Endothelial cell of umbilical vein (primary cell): ENCODE data around the gene TGDS. TPM values are rescaled to one million over a fixed set of nuclear protein-coding genes. Genes with fewer than 3 reads are reported as not detected.

ENCODE experiments used
- BruUV-seq: library from RNA; stranded (reverse); fragments of 400-500 nt; replicated peaks from 2 replicates; lab custom pipeline; 2021; lab: Mats Ljungman, UMichigan
- CTCF ChIA-PET: fragments of 300-600, 350-600 bp; sonication (Branson Sonifier 250); formaldehyde crosslinking; loops from one replicate; lab custom pipeline; 2021; ENCODE audit warnings: antibody characterized with exemption, inconsistent platforms; lab: Charles Lee
- POLR2A ChIA-PET: fragments of 300-600, 350-600 bp; sonication (Branson Sonifier 250); formaldehyde crosslinking; loops from one replicate; lab custom pipeline; 2021; ENCODE audit warnings: antibody characterized with exemption, inconsistent platforms; lab: Charles Lee
- DNase-seq: peaks from one replicate; pipeline ENCODE4 v3.0.0-alpha.2; 2011; ENCODE audit warnings: low read depth, low spot score
- FAIRE-seq: peaks from 2 replicates; lab custom pipeline; 2011; peaks lifted over from hg19 to GRCh38; lab: Jason Lieb, UNC
- H2AFZ ChIP-seq: 2 replicates; pipeline ENCODE4 v1.6.0; 2012; ENCODE audit warnings: low read depth, low read length, control low read depth, inconsistent platforms
- H3K27ac ChIP-seq: 2 replicates; pipeline ENCODE4 v1.5.1; 2011; ENCODE audit warnings: low read depth, mild to moderate bottlenecking, control low read depth, low read length, moderate library complexity; ENCODE audit not compliant: insufficient read depth
- H3K27me3 ChIP-seq, 2 experiments: 2 replicates each; pipeline versions ENCODE4 v1.6.0 to v1.6.1; 2011; ENCODE audit warnings: low read length in 2 of 2, mixed read lengths in 1 of 2; ENCODE audit not compliant: control insufficient read depth in 2 of 2, insufficient read depth in 2 of 2
- H3K36me3 ChIP-seq, 2 experiments: 2 replicates in 1 of 2; 3 replicates in 1 of 2; pipeline ENCODE4 v1.5.1; 2011; ENCODE audit warnings: low read length in 2 of 2, mild to moderate bottlenecking in 1 of 2, moderate library complexity in 1 of 2; ENCODE audit not compliant: control insufficient read depth in 2 of 2, insufficient read depth in 2 of 2; ENCODE audit errors: extremely low read depth in 1 of 2
- H3K4me1 ChIP-seq: 3 replicates; pipeline ENCODE4 v1.5.1; 2011; ENCODE audit warnings: mild to moderate bottlenecking, low read length; ENCODE audit not compliant: control insufficient read depth, insufficient read depth; ENCODE audit errors: extremely low read depth
- H3K4me2 ChIP-seq: 2 replicates; pipeline ENCODE4 v1.6.1; 2011; ENCODE audit warnings: low read length, control low read depth, mixed read lengths; ENCODE audit not compliant: insufficient read depth
- H3K4me3 ChIP-seq, 3 experiments: fragments of 200-600 bp in 1 of 3; sonication (generic), shearing (Covaris generic) in 1 of 3; replicated peaks in 1 of 3; 2 replicates each; pipeline ENCODE4 v1.5.1; 2011 to 2016; ENCODE audit warnings: control low read depth in 3 of 3, low read length in 3 of 3, mild to moderate bottlenecking in 2 of 3, inconsistent platforms in 1 of 3, low read depth in 1 of 3, moderate library complexity in 1 of 3; ENCODE audit not compliant: insufficient read depth in 1 of 3
- H3K79me2 ChIP-seq: 2 replicates; pipeline ENCODE4 v1.6.0; 2012; ENCODE audit warnings: low read length, inconsistent platforms; ENCODE audit not compliant: control insufficient read depth, insufficient read depth
- H3K9ac ChIP-seq: replicated peaks from 2 replicates; pipeline ENCODE3; 2011; ENCODE audit warnings: low read length, control low read depth; ENCODE audit not compliant: insufficient read depth; ENCODE audit errors: extremely low read depth
- H3K9me1 ChIP-seq: replicated peaks from 3 replicates; pipeline ENCODE4 v1.6.0; 2011; ENCODE audit warnings: mild to moderate bottlenecking, low read length; ENCODE audit not compliant: control insufficient read depth, insufficient read depth; ENCODE audit errors: extremely low read depth
- H3K9me3 ChIP-seq: replicated peaks from 2 replicates; pipeline ENCODE4 v1.5.1; 2012; ENCODE audit warnings: low read length, inconsistent platforms; ENCODE audit not compliant: control insufficient read depth, insufficient read depth
- H4K20me1 ChIP-seq: replicated peaks from 2 replicates; pipeline ENCODE3; 2011; ENCODE audit warnings: mild to moderate bottlenecking, low read length; ENCODE audit not compliant: control insufficient read depth, insufficient read depth; ENCODE audit errors: extremely low read depth
- EZH2 ChIP-seq: IDR thresholded peaks from 2 replicates; pipeline ENCODE4 v1.6.1; 2012; ENCODE audit warnings: borderline replicate concordance, low read depth, mild to moderate bottlenecking, moderate library complexity, low read length, inconsistent platforms; ENCODE audit not compliant: severe bottlenecking
- FOS ChIP-seq: IDR thresholded peaks from 2 replicates; pipeline ENCODE4 v1.6.1; 2011; ENCODE audit warnings: mild to moderate bottlenecking, low read length, moderate library complexity, borderline replicate concordance; ENCODE audit not compliant: insufficient read depth
- GATA2 ChIP-seq: IDR thresholded peaks from 2 replicates; pipeline ENCODE4 v1.7.0; 2011; ENCODE audit warnings: low read depth, mild to moderate bottlenecking, moderate library complexity, mixed read lengths, low read length; ENCODE audit not compliant: insufficient read length, insufficient read depth
- JUN ChIP-seq: IDR thresholded peaks from 2 replicates; pipeline ENCODE4 v1.6.1; 2011; ENCODE audit warnings: borderline replicate concordance, low read depth; ENCODE audit not compliant: insufficient read length, insufficient read depth
- MYC ChIP-seq: IDR thresholded peaks from one replicate; pipeline ENCODE4 v1.6.1; 2011; ENCODE audit warnings: mild to moderate bottlenecking, low read depth, low read length
- POLR2A ChIP-seq: IDR thresholded peaks from 2 replicates; pipeline ENCODE4 v1.6.1; 2012; ENCODE audit warnings: low read depth, mild to moderate bottlenecking, control low read depth, low read length
- POLR2AphosphoS5 ChIP-seq: IDR thresholded peaks from 2 replicates; pipeline ENCODE4 v1.6.1; 2012; ENCODE audit warnings: low read depth, mild to moderate bottlenecking, control low read depth, low read length, moderate library complexity; ENCODE audit not compliant: insufficient read depth
- dilution Hi-C: fragments of 300-500 bp; cut with MboI; formaldehyde crosslinking; loops from one replicate; pipeline ENCODE4 v1.15.0; 2019; ENCODE audit warnings: low sequenced_read_pairs; ENCODE audit not compliant: extremely low pct_ligation_motif_present
- intact Hi-C: fragments of 100-400 bp; cut with micrococcal nuclease; formaldehyde crosslinking; loops from one replicate; pipeline ENCODE4 v1.10.0; 2022
- polyA plus RNA-seq, 4 experiments: library from polyadenylated mRNA; depleted of rRNA in 3 of 4; stranded (reverse) in 3 of 4; unstranded in 1 of 4; fragments of >200 nt; gene quantifications; 2 replicates each; pipeline versions ENCODE4 v1.2.1 to v1.2.3, GENCODE V29; 2011 to 2012; ENCODE audit warnings: missing spikeins in 1 of 4
- total RNA-seq: library from RNA; stranded (reverse); gene quantifications from 2 replicates; pipeline ENCODE4 v1.2.3, GENCODE V29; 2021
- TF ChIP-seq, protein P1 (sequence below): IDR thresholded peaks from 2 replicates; pipeline ENCODE4 v1.6.1; 2011; ENCODE audit not compliant: insufficient read depth, insufficient read length
- TF ChIP-seq, protein P2 (sequence below), 2 donors: IDR thresholded peaks; 1 replicate in 1 of 2; 2 replicates in 1 of 2; pipeline ENCODE4 v1.5.1; 2011; ENCODE audit warnings: low read length in 2 of 2, mild to moderate bottlenecking in 2 of 2, moderate library complexity in 2 of 2, control low read depth in 1 of 2, inconsistent platforms in 1 of 2, low read depth in 1 of 2; ENCODE audit not compliant: insufficient read depth in 1 of 2; ENCODE audit errors: extremely low read depth in 1 of 2

The TGDS gene
- total and polyA plus RNA-seq, 2 donors (not counting 3 experiments of a cell fraction or from before 2014, with no cell fraction given): 7.3 to 9.3 TPM

DNA sequence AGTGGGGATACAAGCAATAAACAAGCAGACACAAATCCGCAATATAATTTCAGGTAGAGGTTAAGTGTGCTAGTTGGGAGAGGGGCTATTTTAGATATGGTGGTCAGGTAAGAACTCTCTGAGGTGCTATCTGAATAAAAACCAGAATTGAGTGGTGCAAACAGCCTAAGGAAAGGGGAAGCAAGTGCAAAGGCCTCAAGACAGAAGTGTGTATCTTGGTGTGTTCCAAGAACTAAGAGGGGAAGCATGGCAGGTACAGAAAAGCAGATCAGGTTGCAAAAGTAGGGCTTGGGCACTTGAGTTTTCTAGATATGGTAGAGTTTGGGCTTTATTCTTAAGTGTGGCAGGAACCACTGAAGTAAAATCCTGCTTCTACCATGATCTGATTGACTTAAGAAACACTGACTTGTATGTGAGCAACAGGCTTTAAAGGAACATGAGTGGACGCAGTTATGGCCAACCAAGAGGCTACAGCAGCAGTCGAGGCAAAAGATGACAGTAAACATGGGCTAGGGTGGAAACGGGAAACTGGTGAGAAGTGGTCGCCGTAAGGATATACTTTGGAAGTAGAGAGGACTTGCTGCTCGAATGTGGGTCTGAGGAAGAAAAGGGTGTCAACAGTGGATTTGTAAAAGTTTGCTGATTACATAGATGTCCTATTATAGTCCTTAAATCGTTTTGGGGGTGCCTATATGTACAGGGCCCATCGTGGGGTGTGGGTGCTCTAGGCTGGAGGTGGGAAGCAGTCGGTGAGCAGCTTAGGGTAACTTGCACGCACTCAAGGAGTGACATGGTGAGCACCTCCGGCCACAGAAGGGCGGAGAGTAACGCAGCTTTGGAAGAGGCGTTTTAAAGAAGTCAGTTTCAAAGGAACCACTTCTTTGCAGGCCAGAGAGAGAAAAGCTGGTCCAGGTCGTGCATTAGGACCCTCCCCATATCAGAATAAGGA is 677 bp downstream of the TGDS start:
- TSS peak; percentile 54 for BruUV-seq
- peak overlapping the region; percentile 60 to 86 (median 73) for H3K4me3 ChIP-seq
- H3K9me1 ChIP-seq: no peaks in the 10 kb centered on the region
- H3K27me3 ChIP-seq: no peaks in the 10 kb centered on the region
- DNase-seq (peak; percentile 49), FAIRE-seq (peak; percentile 24)
- ChIA-PET CTCF (interaction anchor here (0.6 to 2.6 kb wide), 10 partner anchors 9 to 1239 kb away, joined by 3 to 10 read pairs (median 4); no protein-coding TSS in a partner anchor), POLR2A (interaction anchor here (1.1 to 1.5 kb wide), 2 partner anchors 9 to 46 kb away, joined by 4 to 7 read pairs; no protein-coding TSS in a partner anchor)
- peak overlapping the region; percentile 76 for H2AFZ ChIP-seq
- peaks cover 16% of the 10 kb centered on the region for H3K4me1 ChIP-seq
- peak overlapping the region; percentile 79 for H3K9ac ChIP-seq
- dilution Hi-C loops (no loop called here), intact Hi-C loops (no loop called here)
- H3K27ac ChIP-seq: peak overlapping the region; percentile 37
- H3K36me3 ChIP-seq: peaks cover 0 to 2% of the 10 kb centered on the region in 2 experiments
- TF ChIP-seq FOS (no peak), EZH2 (no peak), MYC (no peak), POLR2AphosphoS5 (no peak), POLR2A (no peak), JUN (no peak), GATA2 (no peak)
- TF ChIP-seq, protein P1, sequence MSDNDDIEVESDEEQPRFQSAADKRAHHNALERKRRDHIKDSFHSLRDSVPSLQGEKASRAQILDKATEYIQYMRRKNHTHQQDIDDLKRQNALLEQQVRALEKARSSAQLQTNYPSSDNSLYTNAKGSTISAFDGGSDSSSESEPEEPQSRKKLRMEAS: no peak
- TF ChIP-seq, protein P2, sequence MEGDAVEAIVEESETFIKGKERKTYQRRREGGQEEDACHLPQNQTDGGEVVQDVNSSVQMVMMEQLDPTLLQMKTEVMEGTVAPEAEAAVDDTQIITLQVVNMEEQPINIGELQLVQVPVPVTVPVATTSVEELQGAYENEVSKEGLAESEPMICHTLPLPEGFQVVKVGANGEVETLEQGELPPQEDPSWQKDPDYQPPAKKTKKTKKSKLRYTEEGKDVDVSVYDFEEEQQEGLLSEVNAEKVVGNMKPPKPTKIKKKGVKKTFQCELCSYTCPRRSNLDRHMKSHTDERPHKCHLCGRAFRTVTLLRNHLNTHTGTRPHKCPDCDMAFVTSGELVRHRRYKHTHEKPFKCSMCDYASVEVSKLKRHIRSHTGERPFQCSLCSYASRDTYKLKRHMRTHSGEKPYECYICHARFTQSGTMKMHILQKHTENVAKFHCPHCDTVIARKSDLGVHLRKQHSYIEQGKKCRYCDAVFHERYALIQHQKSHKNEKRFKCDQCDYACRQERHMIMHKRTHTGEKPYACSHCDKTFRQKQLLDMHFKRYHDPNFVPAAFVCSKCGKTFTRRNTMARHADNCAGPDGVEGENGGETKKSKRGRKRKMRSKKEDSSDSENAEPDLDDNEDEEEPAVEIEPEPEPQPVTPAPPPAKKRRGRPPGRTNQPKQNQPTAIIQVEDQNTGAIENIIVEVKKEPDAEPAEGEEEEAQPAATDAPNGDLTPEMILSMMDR (IDR thresholded peaks at IDR 0.05; ENCODE audit: extremely low read depth in 1 of 2, insufficient read depth in 1 of 2, low read depth in 1 of 2, low read length in 2 of 2): no peak
- no peaks in the 10 kb centered on the region for H4K20me1 ChIP-seq
- peaks cover 21% of the 10 kb centered on the region for H3K79me2 ChIP-seq
- no peaks in the 10 kb centered on the region for H3K9me3 ChIP-seq
- peak overlapping the region; percentile 97 for H3K4me2 ChIP-seq
